T47D (cell line): ENCODE measurements around the gene DPF3.

ENCODE experiments used
- DNase-seq, 2 experiments: peaks; one replicate each; pipeline versions ENCODE4 v3.0.0 to v3.0.0-alpha.2; 2011 to 2012; ENCODE audit warnings: low read depth in 1 of 2, low spot score in 1 of 2
- JUND ChIP-seq: IDR thresholded peaks from 2 replicates; pipeline ENCODE4 v1.6.1; 2012; ENCODE audit warnings: low read depth
- in situ Hi-C: cut with HindIII; loops from 2 replicates; pipeline ENCODE4 v1.10.0; 2016; ENCODE audit warnings: low sequenced_read_pairs, low pct_unique_long_range_greater_than_20kb

Gene DPF3

DNA sequence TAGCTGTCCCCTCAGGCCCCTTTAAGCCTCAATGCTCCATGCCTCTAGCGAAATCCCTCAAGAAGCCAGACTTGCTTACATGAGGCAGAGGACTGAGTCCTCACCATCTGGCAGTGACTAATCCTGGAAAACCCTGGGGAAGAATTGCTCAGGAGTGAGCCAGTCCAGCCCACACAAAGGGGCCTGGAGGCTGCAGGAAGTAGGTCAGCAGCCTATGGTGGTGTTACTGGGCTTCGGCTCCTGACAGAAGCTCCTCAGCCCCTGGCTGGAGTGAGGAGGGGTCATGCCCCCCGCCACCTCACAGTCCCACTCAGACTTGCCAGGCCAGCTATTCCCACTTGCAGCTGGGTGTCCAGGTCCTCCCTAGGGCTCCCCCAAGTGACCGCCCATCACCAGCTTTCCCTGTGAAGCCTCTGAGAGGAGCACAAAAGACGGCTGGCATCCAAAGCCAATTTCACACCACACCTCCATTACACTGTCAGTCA lies 250.5 kb downstream of the DPF3 start:
- DNase-seq = no peak
- no peak for TF ChIP-seq JUND
- in situ Hi-C loops = no loop called here

DNA sequence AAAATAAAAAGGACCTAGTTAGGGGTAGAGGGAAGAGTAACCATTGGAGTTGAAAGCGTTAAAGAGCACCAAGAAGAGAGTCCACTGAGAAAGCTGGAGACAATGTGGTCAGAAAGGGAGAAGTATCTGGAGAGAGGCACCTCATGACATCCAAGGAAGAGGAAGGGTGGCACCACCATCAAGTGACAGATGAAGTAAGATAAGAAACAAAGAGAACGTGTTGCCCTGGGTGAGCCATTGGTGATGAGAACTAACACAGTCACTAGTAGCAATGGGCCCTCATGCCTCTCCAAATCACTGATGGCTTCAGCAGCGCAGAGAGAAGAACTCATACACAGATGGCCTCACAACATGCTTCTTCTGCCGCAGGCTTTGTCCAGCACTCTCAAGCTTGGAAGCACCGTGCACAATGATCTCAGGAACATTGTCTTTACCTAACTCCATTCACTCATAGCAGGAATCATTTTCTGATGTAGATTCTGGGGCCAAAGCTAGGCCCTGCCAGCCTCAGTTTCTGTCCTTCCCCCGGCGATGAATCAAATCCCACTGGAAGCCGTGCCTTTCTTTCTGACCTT lies 252.9 kb downstream of the DPF3 start:
- DNase-seq = no peak
- in situ Hi-C loops = no loop called here
- TF ChIP-seq JUND = no peak

DNA sequence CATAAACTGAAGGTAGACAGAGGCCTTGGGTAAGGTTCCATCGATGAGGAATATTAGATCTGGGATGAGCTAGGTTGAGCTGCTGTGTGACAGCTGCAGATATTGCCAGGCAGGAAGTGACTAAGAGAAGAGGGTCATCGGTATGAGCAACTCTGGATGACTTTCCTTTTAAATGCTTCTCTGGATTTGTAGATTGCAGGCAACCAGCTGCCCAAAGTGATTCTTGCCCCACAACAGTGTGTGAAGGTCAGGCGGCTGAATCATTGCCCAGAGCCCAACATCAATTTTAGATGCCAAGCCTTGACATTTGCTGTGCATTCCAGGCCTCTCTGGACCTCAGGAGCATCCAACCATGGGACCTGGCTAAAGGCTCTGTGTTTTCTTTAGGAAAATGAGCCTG lies 255.9 kb downstream of the DPF3 start:
- in situ Hi-C loops = no loop called here
- no peak for TF ChIP-seq JUND
- no peak for DNase-seq

DNA sequence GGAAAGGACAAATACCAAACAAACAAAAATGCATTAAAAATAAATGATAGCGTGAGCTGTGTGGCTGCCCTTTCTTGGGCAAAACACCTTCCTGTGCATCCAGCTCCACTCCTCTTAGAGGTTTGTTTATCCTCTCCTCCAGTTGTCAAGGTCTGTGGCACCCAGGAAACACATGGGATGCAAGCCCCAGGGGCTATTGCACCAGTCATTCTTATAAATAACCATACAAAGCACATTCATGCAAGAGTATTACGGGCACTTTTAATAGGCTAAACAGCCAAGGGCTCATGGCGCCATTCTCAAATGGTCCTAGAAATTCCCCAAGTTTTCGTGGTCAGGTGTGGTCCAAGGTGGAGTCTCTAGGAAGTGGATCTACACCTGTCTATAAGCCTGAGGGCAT lies 257.0 kb downstream of the DPF3 start:
- no peak for TF ChIP-seq JUND
- in situ Hi-C loops = no loop called here
- DNase-seq = no peak

DNA sequence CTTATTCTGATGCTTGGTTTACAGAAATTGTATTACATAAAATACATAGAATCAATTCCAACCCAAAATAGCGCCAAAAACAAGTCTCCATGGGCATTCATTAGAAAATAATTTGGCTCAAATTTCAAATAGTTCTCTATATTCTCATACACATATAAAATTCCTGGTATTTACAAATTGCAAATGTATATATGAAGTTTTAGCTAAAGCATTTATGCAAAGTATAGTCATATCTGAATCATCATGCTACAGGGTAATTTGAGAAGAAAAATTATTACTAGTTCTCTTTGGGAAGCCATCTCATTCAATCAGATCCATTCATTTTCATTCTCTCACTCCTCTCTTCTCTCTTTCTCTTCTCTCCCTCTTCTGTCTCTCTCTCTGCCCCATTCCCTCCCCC lies 257.8 kb downstream of the DPF3 start:
- no peak for TF ChIP-seq JUND
- no peak for DNase-seq
- in situ Hi-C loops = no loop called here

DNA sequence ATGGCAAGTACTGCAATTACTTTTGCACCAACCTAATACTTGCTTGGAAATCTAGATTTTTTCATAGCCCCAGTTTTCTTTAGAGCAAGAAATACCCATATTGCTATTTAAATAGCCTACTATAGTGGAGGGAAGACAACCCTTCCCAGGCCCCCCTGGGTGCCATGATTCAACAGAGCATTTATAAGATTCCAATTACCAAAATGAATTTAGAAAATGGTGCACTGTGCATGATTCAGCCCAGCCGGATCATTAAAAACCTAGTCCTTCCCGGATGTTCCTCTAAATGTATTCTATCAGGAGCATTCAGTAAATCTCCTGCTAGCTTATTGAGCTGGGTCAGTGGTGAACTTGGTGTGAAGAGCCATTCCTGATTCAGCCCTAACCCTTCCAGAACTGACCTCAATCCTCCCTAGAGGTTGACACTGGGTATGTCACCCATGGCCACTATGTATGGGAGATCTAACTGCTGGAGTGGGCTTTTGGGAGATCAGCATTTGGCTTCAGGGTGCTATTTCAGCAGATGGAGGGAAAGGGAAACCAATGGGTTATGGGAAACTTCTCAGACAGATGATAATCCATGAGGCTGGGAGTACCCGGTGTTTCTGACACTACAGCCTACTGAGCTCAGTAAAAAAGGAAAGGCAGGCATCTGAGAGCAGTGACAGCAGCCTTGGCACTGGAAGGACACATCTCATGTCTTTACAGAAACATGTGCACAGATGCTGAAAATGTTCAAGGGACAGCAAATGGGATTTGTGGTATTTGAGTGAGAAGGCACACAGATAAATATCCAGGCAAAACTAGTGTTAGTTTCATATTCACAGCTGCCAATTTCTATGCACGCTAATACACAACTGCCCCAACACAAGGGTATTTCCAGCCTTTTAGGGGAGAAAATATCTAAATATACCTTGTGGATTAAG lies 258.9 kb downstream of the DPF3 start:
- in situ Hi-C loops = no loop called here
- no peak for DNase-seq
- no peak for TF ChIP-seq JUND

DNA sequence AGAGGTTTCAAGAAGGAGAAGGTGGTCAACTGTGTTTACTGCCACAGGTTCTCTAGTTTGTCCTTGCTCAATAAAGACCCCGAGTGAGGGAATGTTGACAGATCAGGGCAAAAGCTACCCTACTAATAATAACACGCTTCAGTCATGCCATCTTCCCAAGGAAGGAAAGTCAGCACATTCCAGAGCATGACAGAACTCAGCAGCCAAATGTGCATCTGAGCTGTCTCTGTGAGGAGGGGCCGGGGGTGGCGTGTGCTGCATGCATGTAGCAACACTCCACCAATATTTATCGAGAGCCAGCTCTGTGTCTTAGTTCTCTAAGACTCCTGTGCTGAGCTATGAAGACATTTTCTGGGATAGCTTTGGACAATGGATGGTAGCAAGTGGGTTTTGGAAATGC lies 260.4 kb downstream of the DPF3 start:
- no peak for TF ChIP-seq JUND
- DNase-seq = no peak
- in situ Hi-C loops = no loop called here

DNA sequence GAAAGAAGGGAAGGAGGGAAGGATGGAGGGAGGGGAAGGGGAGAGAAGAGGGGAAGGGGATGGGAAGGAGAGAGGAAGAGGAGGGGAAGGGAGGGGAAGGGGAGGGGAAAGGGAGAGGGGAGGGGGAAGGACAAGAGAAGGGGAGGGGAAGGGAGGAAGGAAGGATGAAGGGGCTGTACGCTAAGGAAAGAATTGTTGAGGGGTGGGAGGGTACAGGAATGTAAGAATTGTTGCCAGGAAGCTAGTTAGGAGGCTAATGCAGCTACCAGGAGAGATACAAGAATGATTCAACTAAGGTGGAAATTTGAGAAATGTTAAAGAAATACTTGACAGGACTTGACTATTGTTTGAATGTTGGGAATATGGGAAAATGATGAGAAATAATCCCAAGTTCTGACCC lies 261.2 kb downstream of the DPF3 start:
- no peak for TF ChIP-seq JUND
- in situ Hi-C loops = no loop called here
- DNase-seq = no peak

DNA sequence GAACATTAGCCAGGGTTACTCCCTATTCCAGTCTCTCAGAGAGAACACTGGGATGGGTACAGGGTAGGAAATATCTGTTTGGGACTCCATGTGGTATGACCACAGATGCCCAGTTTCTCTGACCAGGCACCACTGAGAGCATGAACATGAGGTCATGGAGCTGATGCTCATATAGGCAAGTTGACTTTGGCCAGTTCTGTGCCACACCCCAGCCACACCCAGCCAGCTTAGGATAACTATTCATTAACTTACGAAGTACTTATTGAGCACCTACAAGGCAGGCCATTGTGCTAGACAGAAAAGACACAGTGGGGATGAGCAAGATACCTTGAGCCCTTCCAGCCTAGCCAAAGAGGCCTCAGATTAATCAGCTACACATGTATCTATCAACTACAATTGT lies 262.5 kb downstream of the DPF3 start:
- DNase-seq = no peak
- in situ Hi-C loops = no loop called here
- TF ChIP-seq JUND = no peak

DNA sequence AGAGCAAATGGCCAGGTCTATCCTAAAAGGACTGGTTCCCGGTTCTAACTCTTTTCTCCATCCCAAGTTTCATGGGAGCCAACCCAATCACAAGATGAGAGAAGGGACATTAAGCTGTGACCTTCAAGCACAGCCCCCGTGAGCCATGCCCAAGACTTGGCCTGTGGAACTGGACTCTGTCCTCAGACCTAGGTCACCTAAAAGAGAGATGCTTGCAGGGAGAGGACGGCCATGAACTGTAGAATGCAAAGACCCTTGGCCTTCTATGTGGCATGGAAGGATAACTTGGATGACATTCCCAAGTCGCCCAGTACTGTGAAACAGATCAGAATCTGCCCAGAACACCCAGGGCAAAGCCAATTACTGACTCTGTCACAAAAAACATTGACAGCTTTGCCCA lies 263.5 kb downstream of the DPF3 start:
- no peak for TF ChIP-seq JUND
- in situ Hi-C loops = no loop called here
- DNase-seq = no peak

DNA sequence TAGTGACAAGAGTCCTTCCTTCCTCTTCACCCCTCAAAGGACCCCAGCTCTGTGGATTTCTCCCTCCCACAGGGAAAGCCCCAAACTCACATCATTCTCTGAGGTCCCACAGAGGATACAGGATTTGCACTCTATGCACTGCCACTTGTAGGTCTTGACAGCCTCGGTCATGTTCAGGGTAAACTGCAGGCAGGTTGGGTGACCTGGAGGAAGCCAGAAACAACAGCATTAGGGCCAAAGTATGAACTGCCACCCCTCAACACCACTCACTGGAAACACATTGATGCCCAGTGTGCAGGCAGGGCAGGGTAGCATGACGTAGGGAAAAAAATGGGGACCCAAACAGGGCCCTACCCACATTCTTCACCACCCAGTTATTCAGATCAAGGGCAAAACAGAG lies 264.4 kb downstream of the DPF3 start:
- DNase-seq = no peak
- in situ Hi-C loops = no loop called here
- no peak for TF ChIP-seq JUND

DNA sequence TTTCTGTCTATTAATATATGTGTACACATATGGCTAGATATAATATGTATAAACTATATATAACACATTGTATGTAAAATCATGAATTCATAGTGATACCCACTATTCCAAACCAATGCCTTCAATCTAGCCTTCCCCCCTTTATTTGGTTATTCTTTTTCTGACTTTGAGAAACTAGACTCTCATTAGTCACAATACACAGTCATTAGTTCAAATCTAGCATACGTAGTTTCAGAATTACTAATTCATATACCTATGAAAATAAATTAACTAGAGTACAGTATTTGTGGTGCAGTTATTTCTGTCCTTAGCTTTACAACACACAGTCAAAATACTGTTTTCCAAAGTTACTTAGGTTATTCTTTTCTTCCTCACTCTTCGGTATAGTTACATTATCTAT lies 268.2 kb downstream of the DPF3 start:
- no peak for TF ChIP-seq JUND
- in situ Hi-C loops = no loop called here
- no peak for DNase-seq

DNA sequence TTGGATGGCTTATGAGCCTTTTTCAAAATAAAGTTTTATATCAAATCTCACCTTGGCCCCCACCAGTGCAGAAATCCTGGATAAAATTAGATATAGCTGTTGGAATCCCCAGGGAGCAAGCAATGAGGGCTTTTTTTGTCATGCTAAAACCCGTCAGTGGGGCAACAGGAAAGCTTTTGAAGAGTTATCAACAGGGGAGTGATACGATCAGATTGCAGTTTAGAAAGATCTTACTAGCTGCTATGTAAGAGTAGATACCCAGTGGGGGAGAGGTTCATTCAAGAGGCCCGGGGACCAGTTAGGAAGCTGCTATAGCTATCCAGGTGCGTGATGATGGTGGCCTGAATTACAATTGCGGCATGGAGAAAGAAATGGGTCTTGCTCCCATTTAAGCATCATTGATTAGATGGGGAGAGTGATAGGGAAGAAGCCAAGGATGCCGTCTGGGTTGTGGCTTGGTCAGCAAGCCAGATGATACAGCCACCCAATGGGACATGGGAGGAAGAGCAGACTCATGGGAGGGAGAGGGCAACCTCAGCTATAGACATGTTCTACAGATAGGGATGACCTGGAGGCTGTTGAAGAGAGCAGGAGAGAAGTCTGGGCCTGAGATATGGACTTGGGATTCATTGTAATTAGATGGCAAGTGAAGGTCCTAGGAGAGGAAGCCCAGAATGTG lies 272.4 kb downstream of the DPF3 start:
- DNase-seq = no peak
- in situ Hi-C loops = no loop called here

More for the DNA sequence above, 272.4 kb downstream of the DPF3 start:
- no peak for TF ChIP-seq JUND
